ENCODE measurements around the gene GMDS.
A peak's percentile ranks its signal among the peaks of the same experiment; 100 is the strongest.

Gene GMDS

GRCh38 chr6:1622851-1623768 lies 622.3 kb downstream of the GMDS start:
- Mint-ChIP-seq H3K4me3 (peak overlapping the region; percentile 31), H3K9me3 (no peaks in the 10 kb centered on the region), H3K27ac (no peak overlapping the region), H3K4me1 (ENCODE audit: low read depth) (peaks cover 12% of the 10 kb centered on the region), H3K27me3 (ENCODE audit: low read depth) (peaks cover 74% of the 10 kb centered on the region), H3K36me3 (ENCODE audit: low read depth) (peaks cover 3% of the 10 kb centered on the region)

DNA sequence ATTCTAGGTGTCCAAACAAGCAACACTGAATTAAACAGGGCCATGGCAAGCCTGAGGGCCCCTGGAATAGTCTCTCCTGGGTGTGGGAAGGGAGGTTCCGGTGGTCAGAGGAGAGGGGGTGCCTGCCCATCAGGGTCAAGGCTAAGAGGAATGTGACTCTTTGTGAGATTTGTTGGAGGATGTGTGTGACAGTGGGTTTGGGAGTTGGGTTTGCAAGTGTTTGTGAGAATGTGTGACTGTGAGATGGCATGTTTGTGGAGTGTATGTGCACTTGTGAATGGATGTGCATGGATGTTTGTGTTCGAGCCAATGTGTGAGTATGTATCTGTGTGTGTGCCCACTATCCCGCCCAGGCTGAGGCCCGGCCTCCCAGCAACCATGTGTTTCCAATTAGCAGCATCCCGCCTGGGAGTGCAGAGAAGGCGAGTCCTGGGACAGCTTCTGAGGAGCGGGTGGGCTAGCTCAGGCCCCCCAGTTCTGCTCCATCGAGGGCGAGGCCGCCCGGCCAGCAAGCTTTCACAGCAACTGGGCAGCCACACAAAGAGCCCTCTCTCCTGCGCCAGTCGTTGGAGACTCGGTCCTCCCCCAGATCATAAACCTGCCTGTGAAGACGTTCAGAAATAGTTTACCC lies 623.1 kb downstream of the GMDS start:
- Mint-ChIP-seq H3K9me3 (no peaks in the 10 kb centered on the region), H3K27me3 (ENCODE audit: low read depth) (peaks cover 74% of the 10 kb centered on the region), H3K4me3 (no peak overlapping the region), H3K36me3 (ENCODE audit: low read depth) (peaks cover 3% of the 10 kb centered on the region), H3K4me1 (ENCODE audit: low read depth) (peaks cover 12% of the 10 kb centered on the region), H3K27ac (no peak overlapping the region)

DNA sequence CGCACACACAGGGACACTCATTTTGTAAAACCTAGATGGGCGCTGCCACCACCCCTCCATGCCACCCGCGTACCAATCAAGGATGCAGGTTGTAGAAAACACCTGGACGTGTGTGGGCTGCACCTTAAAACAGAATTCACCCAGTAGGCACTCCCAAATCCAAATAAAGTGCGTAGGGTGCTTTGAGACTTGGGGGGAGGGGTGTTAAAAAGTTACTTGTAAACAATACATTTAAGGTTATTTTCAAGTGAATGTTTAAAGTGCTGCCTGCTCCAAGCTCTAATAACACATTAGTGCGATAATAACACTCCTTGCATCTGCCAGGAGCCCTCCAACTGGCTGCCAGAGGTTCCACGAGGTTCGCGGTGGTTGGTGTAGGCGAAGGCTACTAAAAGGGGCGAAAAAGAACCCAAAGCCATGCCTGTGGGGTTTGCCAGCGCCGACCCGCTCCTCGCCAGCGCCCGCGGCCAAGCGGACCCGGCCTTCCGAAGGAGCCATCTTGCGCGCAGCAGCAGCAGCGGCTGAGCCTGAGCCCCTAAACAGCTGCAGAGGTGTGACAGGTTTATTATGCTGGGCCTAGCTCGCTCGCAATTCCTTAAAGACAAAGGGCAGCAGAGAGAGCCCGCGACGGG lies 624.2 kb downstream of the GMDS start:
- Mint-ChIP-seq H3K9me3 (no peaks in the 10 kb centered on the region), H3K27me3 (ENCODE audit: low read depth) (peaks cover 73% of the 10 kb centered on the region), H3K36me3 (ENCODE audit: low read depth) (peaks cover 3% of the 10 kb centered on the region), H3K4me3 (no peak overlapping the region), H3K4me1 (ENCODE audit: low read depth) (peaks cover 9% of the 10 kb centered on the region), H3K27ac (no peak overlapping the region)

GRCh38 chr6:1620504-1621069 lies 624.8 kb downstream of the GMDS start:
- H3K4me3 Mint-ChIP-seq = no peak overlapping the region
- no peak overlapping the region for H3K27ac Mint-ChIP-seq
- peaks cover 73% of the 10 kb centered on the region for H3K27me3 Mint-ChIP-seq (ENCODE audit: low read depth)
- peaks cover 6% of the 10 kb centered on the region for H3K4me1 Mint-ChIP-seq (ENCODE audit: low read depth)
- no peaks in the 10 kb centered on the region for H3K9me3 Mint-ChIP-seq
- peaks cover 3% of the 10 kb centered on the region for H3K36me3 Mint-ChIP-seq (ENCODE audit: low read depth)

GRCh38 chr6:1619673-1620503 lies 625.5 kb downstream of the GMDS start:
- H3K4me3 Mint-ChIP-seq = no peak overlapping the region
- peaks cover 70% of the 10 kb centered on the region for H3K27me3 Mint-ChIP-seq (ENCODE audit: low read depth)
- H3K9me3 Mint-ChIP-seq = no peaks in the 10 kb centered on the region
- H3K4me1 Mint-ChIP-seq (ENCODE audit: low read depth) = no peaks in the 10 kb centered on the region
- H3K27ac Mint-ChIP-seq = no peak overlapping the region
- no peaks in the 10 kb centered on the region for H3K36me3 Mint-ChIP-seq (ENCODE audit: low read depth)

DNA sequence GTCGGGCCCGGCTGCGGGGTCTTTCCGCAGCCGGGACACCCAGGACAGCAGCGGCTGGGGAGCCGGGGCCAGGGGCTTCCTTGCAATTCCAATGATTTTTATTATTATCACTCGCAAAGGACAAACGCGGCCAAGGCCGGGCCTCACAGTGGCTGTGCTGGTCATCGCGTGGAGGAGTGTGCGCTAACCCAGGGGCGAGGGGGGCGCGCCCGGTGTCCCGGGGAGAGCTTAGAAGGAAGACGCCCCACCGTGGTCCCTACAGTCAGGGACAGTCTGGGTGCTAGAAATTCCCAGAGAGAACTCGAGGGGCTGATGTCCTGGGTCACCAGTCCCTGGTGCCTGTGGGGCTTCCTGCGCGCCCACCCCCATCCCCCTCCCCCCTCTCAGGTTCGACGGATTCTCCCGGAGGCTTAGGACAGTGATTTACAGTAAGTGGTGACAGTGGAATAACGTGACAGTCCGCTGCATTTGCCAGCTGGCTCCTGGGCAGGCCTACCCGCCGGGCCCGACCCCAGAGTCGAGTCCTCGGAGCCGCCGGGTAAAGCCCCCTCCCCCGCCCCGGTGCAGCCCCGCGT lies 626.2 kb downstream of the GMDS start:
- no peaks in the 10 kb centered on the region for H3K4me1 Mint-ChIP-seq (ENCODE audit: low read depth)
- H3K27me3 Mint-ChIP-seq (ENCODE audit: low read depth) = peaks cover 69% of the 10 kb centered on the region
- H3K36me3 Mint-ChIP-seq (ENCODE audit: low read depth) = no peaks in the 10 kb centered on the region
- H3K9me3 Mint-ChIP-seq = no peaks in the 10 kb centered on the region
- H3K27ac Mint-ChIP-seq = no peak overlapping the region
- H3K4me3 Mint-ChIP-seq = no peak overlapping the region

DNA sequence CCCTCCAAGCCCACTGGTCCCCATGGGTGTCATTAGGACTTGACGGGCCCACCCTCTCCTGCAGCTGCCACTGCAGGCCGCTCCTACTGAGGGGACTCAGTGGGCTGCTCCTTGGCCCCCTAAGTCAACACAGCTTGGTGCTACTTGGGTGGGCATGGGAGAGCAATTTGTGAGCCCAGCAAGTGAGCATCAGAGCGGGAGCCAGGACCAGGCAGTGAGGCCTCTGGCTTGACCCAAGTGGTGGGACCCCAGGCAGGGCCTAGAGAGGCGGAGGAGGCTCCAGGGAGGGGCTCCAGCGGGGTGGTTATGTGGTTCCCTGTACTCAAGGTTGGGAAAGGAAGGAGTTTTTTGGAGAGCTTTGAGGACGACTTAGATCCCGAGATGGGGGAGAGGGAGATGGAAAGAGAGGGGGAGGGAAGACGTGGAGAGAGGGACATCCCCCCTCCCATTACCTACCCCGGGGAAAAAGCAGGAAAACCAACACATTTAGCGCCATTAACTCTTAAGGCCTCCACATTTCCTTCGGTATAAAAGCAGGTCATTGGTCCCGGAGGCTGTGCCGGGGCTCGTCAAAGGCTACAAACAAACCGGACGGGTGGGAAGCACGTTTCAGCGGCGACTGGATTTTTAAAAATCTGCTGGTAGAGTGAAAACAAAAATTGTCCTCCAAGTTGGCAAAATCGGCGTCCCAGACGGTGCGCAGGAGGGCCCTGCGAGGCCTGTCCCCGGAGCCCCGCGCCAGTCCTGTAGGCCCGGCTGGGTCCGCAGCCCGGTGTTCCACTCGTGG lies 626.9 kb downstream of the GMDS start:
- H3K27me3 Mint-ChIP-seq (ENCODE audit: low read depth) = peaks cover 69% of the 10 kb centered on the region
- no peaks in the 10 kb centered on the region for H3K9me3 Mint-ChIP-seq
- no peaks in the 10 kb centered on the region for H3K4me1 Mint-ChIP-seq (ENCODE audit: low read depth)
- no peaks in the 10 kb centered on the region for H3K36me3 Mint-ChIP-seq (ENCODE audit: low read depth)
- H3K4me3 Mint-ChIP-seq = no peak overlapping the region
- H3K27ac Mint-ChIP-seq = no peak overlapping the region

DNA sequence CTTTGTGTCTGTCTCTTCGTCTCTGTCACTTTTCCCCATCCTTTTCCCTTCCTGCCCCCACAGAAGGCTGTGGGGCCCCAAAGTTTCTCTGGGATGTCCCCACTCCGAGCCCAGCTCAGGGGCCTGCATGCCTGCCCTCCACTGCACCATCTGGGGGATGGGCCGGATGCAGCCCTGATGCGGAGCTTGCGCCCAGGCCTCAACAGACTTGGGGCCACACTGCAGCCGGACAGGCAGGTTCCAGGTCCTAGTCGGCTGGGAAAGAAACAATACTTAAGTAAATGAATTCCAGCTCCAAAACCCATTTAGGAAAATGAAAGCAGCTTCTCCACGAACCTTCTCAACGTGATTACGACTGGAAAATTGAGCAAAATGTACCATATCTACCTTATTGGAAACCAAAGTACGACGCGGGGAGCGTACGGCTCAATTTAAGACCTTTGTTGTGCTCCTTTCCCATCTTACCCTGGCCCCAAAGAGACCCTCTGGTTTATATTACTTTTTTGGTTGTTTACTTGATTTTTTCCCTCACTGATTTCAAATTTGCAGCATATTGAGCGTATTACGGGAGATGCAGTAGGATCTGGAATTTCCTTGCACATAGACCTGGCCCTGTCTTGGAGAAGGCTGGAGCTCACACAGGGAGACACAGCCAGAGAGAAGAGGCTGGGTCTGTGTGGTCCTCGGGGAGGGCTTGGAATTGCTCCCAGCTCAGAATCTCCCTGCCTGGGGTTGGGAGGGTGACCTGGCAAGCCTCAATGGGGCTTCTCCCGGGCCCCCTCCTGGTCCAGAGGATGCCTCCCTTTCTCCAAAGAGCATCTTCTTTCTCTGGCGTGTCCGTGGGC lies 627.7 kb downstream of the GMDS start:
- Mint-ChIP-seq H3K4me1 (ENCODE audit: low read depth) (peaks cover 4% of the 10 kb centered on the region), H3K27ac (no peak overlapping the region), H3K4me3 (no peak overlapping the region), H3K36me3 (ENCODE audit: low read depth) (no peaks in the 10 kb centered on the region), H3K9me3 (no peaks in the 10 kb centered on the region), H3K27me3 (ENCODE audit: low read depth) (peaks cover 69% of the 10 kb centered on the region)

DNA sequence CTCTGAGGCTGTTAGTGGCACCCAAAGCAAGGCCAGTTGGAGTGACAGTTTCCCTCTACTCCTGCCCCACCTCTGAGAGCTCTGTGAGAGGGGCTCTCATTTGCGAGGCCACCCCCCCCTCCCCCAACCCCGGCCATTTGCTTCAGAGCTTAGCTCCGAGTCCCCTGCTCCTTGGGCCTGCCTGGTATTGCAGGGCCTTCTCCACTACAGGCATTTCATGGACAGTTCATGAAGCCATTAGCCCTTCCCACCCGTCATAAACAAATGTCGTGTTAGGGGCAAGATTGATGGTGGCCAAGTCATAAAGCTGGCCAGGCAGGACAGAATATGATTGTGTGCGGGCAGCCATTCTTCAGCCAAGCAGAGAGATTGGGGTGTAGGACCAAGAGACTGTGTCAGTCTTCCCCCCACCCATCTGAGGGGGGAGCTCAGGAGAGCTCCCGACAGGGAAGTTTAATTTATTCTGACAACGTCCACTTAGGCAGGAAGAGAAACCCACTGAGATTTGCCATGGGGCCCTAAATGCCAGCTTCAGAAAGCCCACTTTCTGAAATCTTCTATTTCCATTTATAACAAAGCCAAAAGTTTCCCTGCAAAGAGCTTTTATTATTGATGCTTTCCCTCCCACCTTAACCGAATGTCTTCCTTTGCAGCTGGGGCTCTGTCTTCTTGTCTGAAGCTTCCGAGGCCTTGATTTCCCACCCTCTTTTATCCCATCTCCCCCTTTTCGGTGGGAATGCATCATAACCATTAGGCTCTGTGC lies 628.5 kb downstream of the GMDS start:
- Mint-ChIP-seq H3K36me3 (ENCODE audit: low read depth) (peaks cover 3% of the 10 kb centered on the region), H3K4me3 (no peak overlapping the region), H3K27ac (no peak overlapping the region), H3K9me3 (no peaks in the 10 kb centered on the region), H3K27me3 (ENCODE audit: low read depth) (peaks cover 69% of the 10 kb centered on the region), H3K4me1 (ENCODE audit: low read depth) (peaks cover 9% of the 10 kb centered on the region)

GRCh38 chr6:1615853-1616420 lies 629.5 kb downstream of the GMDS start:
- H3K27ac Mint-ChIP-seq = no peak overlapping the region
- H3K9me3 Mint-ChIP-seq = no peaks in the 10 kb centered on the region
- H3K27me3 Mint-ChIP-seq (ENCODE audit: low read depth) = peaks cover 62% of the 10 kb centered on the region
- peaks cover 3% of the 10 kb centered on the region for H3K36me3 Mint-ChIP-seq (ENCODE audit: low read depth)
- H3K4me3 Mint-ChIP-seq = no peak overlapping the region
- peaks cover 11% of the 10 kb centered on the region for H3K4me1 Mint-ChIP-seq (ENCODE audit: low read depth)

DNA sequence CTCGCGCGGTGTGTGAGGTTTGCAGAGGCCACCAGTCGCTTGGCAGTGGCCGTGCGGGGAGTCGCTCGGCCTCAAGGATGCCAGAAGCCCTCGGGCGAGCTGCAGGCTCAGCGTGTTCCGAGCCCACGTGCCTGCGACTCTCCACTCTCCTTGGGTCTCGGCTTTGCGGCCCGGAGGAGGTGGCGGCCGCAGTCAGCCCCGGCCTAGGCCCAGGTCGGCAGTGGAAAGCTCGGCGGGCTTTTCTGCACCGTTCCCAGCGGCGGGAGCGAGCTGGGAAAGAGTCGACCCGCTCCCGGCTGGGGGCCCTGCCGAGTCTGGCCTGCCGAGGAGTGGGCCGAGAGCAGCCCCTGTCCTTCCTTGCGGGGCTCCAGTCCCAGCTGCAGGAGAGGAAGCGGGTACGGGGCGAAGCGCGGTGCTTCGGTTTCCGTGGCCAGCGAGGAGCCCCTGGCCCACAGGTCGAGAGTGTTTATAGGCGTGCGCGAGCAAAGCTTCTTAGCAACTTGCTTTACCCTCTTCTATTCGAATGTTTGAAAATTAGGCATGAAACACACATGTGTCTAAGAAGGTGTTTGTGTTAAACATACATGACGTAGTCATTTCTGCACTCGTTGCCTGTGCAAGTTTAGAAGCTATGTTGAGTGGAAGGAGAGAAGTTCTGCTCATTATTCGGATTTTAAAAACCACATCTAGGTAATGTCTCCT lies 630.1 kb downstream of the GMDS start:
- Mint-ChIP-seq H3K9me3 (no peaks in the 10 kb centered on the region), H3K4me1 (ENCODE audit: low read depth) (peaks cover 13% of the 10 kb centered on the region)

More for the DNA sequence above, 630.1 kb downstream of the GMDS start:
- H3K27me3 Mint-ChIP-seq (ENCODE audit: low read depth) = peaks cover 65% of the 10 kb centered on the region
- H3K36me3 Mint-ChIP-seq (ENCODE audit: low read depth) = peaks cover 3% of the 10 kb centered on the region
- H3K4me3 Mint-ChIP-seq = no peak overlapping the region
- H3K27ac Mint-ChIP-seq = no peak overlapping the region
